Mucosa of stomach (tissue), 1 donor: ENCODE measurements around the gene XYLT1.

Source experiments
- H3K27me3 ChIP-seq: one replicate; pipeline ENCODE4 v1.7.0; 2013; ENCODE audit warnings: mild to moderate bottlenecking, low read length; ENCODE audit not compliant: control insufficient read depth, insufficient read depth
- H3K36me3 ChIP-seq: one replicate; pipeline ENCODE4 v1.7.0; 2013; ENCODE audit warnings: low read length; ENCODE audit not compliant: control insufficient read depth, insufficient read depth
- H3K4me1 ChIP-seq: one replicate; pipeline ENCODE4 v1.7.0; 2013; ENCODE audit warnings: mild to moderate bottlenecking, low read length; ENCODE audit not compliant: control insufficient read depth, insufficient read depth
- H3K4me3 ChIP-seq: one replicate; pipeline ENCODE4 v1.7.0; 2013; ENCODE audit warnings: low read length
- H3K9ac ChIP-seq: one replicate; pipeline ENCODE4 v1.7.0; 2013; ENCODE audit warnings: mild to moderate bottlenecking, low read length, moderate library complexity
- H3K9me3 ChIP-seq: one replicate; pipeline ENCODE4 v1.7.0; 2013; ENCODE audit warnings: mild to moderate bottlenecking, low read length, moderate library complexity; ENCODE audit not compliant: control insufficient read depth
- donor health status: Pancreatic carcinoma.

The XYLT1 gene

DNA sequence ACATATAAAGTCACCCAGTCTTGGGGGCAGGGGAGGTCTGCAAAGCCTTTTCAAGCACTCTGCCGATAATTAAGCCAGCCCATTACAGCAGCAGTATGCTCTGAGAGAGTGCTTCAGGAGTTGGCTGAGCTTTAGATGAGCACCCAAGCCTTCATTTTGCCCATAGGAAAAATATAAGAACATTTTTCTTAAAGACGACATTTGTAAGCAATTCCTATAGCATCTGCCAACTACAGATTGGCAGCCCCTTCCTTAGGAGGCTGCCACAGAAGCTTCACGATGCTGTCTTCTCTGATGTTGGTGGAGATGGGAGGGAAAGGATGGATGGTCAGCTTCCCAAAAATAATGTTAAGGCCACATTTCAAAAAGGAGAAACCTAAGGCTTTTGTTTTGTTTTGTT is 367.5 kb downstream of the XYLT1 start:
- Histone ChIP-seq H3K4me3 (no peak overlapping the region), H3K9ac (no peak overlapping the region), H3K36me3 (no peaks in the 10 kb centered on the region), H3K9me3 (no peaks in the 10 kb centered on the region), H3K4me1 (no peaks in the 10 kb centered on the region), H3K27me3 (no peaks in the 10 kb centered on the region)

DNA sequence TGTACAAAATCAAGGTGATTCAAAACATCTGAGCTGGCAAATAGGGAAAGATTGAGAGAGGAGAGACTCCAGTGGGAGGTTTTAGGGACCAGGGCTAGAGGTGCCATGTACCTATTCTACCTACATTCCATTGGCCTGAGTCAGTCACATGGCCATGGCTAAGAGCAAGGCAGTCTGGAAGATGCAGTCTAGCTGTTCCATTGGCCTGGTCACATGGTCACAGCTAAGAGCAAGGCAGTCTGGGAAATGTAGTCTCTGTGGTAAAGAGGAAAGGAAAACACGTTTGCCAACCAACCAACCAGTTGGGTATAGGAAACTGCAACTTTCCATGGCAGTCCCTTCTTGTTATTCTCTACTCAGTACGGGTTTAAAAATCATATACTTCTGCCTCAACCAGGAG is 369.1 kb downstream of the XYLT1 start:
- Histone ChIP-seq H3K36me3 (no peaks in the 10 kb centered on the region), H3K9ac (no peak overlapping the region), H3K27me3 (no peaks in the 10 kb centered on the region), H3K9me3 (no peaks in the 10 kb centered on the region), H3K4me1 (no peaks in the 10 kb centered on the region), H3K4me3 (no peak overlapping the region)

GRCh38 chr16:17098685-17099084 is 372.1 kb downstream of the XYLT1 start:
- H3K9me3 ChIP-seq = no peaks in the 10 kb centered on the region
- H3K36me3 ChIP-seq = no peaks in the 10 kb centered on the region
- no peak overlapping the region for H3K9ac ChIP-seq
- H3K27me3 ChIP-seq = no peaks in the 10 kb centered on the region
- no peaks in the 10 kb centered on the region for H3K4me1 ChIP-seq
- H3K4me3 ChIP-seq = no peak overlapping the region

- Histone ChIP-seq H3K4me1 (no peaks in the 10 kb centered on the region), H3K27me3 (no peaks in the 10 kb centered on the region), H3K9ac (no peak overlapping the region), H3K4me3 (no peak overlapping the region), H3K36me3 (no peaks in the 10 kb centered on the region), H3K9me3 (no peaks in the 10 kb centered on the region)
These were observed 386.6 kb downstream of the XYLT1 start for GRCh38 chr16:17084130-17084529.

GRCh38 chr16:17083628-17084027 is 387.1 kb downstream of the XYLT1 start:
- Histone ChIP-seq H3K4me3 (no peak overlapping the region), H3K9me3 (no peaks in the 10 kb centered on the region), H3K4me1 (no peaks in the 10 kb centered on the region), H3K36me3 (no peaks in the 10 kb centered on the region), H3K9ac (no peak overlapping the region), H3K27me3 (no peaks in the 10 kb centered on the region)

- Histone ChIP-seq H3K27me3 (no peaks in the 10 kb centered on the region), H3K9me3 (no peaks in the 10 kb centered on the region), H3K36me3 (no peaks in the 10 kb centered on the region), H3K9ac (no peak overlapping the region), H3K4me1 (no peaks in the 10 kb centered on the region), H3K4me3 (no peak overlapping the region)
These were observed 388.5 kb downstream of the XYLT1 start for GRCh38 chr16:17082095-17082882.

DNA sequence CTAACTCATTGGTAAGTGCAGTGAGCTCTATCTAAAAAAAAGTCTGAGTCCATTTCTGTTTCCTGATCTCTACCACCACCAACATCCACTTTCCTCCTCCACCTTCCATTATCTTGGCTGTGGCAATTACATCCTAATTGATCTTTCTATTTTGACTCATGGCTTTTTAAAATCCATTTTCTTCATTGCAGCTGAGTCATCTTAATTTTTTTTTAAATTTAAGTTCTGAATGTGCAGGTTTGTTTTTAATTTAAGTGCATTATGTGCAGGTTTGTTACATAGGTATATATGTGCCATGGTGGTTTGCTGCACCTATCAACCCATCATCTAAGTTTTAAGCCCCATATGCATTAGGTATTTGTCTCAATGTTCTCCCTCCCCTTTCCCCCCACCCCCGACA is 390.7 kb downstream of the XYLT1 start:
- H3K9ac ChIP-seq = no peak overlapping the region
- H3K36me3 ChIP-seq = no peaks in the 10 kb centered on the region
- no peak overlapping the region for H3K4me3 ChIP-seq
- no peaks in the 10 kb centered on the region for H3K4me1 ChIP-seq
- no peaks in the 10 kb centered on the region for H3K9me3 ChIP-seq
- H3K27me3 ChIP-seq = no peaks in the 10 kb centered on the region

DNA sequence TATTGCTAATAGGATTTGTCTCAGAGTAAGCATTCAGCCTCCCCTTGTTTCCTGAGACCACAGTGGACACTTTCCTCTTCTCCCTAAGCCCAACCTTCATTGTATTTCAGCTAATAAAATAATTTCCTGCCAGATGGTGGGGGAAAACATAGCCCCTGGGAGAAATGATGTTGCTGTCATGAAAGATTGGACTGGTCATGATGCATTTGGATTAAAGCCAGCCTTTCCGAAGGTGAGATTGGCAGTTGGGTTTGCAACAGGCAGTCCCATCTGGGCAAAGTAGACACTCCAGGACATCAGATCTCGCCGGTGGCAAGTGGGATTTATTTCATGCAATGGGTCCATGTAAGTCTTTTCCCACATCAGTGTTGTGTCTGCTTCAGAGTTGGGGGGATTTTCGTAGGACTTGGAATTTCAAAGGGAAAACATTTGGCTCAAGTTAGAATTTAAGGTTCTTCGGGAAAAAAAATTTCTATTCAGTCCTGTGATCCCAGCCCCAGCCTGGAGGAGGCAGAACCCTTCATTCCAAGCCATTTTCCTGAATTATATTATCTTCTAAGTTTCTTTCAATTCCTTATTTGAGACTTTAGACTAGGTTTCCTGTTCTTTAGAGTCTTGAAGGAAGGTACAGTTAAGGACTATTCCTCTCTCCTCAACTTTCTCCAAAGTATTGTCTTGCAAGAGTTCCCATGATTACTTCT is 391.7 kb downstream of the XYLT1 start:
- Histone ChIP-seq H3K27me3 (no peaks in the 10 kb centered on the region), H3K4me1 (no peaks in the 10 kb centered on the region), H3K4me3 (no peak overlapping the region), H3K9ac (no peak overlapping the region), H3K9me3 (no peaks in the 10 kb centered on the region), H3K36me3 (no peaks in the 10 kb centered on the region)

DNA sequence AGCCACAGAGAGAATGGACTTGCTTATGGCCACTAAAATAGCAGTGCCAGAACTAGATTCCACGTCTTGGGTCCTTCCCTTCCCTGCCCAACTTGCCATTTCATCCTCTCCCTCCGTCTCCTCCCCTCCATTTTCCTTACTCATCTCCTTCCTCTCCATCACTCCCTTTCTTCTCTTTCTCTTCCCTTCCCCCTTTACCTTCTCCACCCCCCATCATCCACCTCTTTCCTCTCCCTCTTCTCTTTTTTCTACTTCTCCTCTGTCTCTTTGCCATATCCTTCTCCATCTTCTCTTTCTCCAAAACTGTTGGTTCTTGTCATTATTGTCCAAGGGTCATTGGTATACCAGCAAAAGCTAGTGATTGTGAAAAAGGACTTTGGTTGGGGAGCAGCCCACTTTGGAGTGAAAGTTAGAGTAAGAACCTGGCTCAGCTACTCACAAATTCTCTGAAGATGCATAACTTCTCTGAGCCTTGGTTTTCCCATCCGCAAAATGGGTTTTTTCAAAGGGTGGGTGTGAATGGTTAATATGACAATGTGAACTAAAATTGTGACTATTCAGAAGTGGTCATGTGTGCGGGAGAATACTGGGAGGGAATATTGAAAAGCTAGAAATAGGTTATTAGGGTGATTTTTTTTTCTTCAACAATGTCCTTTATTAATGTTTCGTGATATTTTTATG is 393.8 kb downstream of the XYLT1 start:
- H3K4me1 ChIP-seq = no peaks in the 10 kb centered on the region
- no peaks in the 10 kb centered on the region for H3K9me3 ChIP-seq
- no peak overlapping the region for H3K9ac ChIP-seq
- no peaks in the 10 kb centered on the region for H3K36me3 ChIP-seq
- no peaks in the 10 kb centered on the region for H3K27me3 ChIP-seq
- no peak overlapping the region for H3K4me3 ChIP-seq

DNA sequence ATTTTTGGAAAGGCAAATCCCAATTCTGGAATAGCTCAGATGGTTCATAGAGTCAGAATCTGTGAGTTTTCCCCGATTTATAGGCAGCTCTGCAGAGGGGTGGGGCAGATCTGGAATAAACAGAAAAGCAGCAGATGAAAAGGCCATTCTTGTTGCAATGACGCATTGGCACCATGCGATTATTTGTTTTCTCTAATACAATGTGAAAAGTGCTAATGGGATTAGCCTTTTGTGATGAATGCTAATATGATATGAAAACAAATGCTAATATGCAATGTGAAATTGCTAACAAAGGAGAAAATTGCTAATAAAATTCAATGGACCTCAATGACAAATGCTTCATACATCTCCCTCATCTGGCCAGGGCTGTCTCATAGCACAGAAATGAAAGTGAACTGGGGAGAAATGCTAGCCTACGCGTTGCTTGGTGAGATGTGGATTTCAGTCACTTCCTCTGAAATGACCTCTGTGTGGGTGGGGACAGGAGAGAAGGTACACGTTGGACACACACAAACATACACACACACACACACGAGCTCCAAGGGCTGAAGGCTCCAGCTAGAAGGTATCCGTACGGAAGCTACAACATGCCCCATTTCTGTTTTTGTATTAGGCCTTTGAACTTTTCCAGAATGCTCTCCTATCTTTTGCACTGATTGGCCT is 394.5 kb downstream of the XYLT1 start:
- no peaks in the 10 kb centered on the region for H3K4me1 ChIP-seq
- no peak overlapping the region for H3K9ac ChIP-seq
- H3K4me3 ChIP-seq = no peak overlapping the region
- no peaks in the 10 kb centered on the region for H3K36me3 ChIP-seq
- H3K27me3 ChIP-seq = no peaks in the 10 kb centered on the region
- H3K9me3 ChIP-seq = no peaks in the 10 kb centered on the region

- no peak overlapping the region for H3K4me3 ChIP-seq
- no peaks in the 10 kb centered on the region for H3K36me3 ChIP-seq
- H3K4me1 ChIP-seq = no peaks in the 10 kb centered on the region
- H3K9ac ChIP-seq = no peak overlapping the region
- no peaks in the 10 kb centered on the region for H3K9me3 ChIP-seq
- no peaks in the 10 kb centered on the region for H3K27me3 ChIP-seq
These were observed 398.7 kb downstream of the XYLT1 start for GRCh38 chr16:17072104-17072503.
